ENCODE measurements around the gene C1orf226. TPM values are rescaled to one million over a fixed set of nuclear protein-coding genes. Genes with fewer than 3 reads are reported as not detected.

Gene C1orf226
- total RNA-seq, 1 donor from 2014 or later = 1.7 TPM

DNA sequence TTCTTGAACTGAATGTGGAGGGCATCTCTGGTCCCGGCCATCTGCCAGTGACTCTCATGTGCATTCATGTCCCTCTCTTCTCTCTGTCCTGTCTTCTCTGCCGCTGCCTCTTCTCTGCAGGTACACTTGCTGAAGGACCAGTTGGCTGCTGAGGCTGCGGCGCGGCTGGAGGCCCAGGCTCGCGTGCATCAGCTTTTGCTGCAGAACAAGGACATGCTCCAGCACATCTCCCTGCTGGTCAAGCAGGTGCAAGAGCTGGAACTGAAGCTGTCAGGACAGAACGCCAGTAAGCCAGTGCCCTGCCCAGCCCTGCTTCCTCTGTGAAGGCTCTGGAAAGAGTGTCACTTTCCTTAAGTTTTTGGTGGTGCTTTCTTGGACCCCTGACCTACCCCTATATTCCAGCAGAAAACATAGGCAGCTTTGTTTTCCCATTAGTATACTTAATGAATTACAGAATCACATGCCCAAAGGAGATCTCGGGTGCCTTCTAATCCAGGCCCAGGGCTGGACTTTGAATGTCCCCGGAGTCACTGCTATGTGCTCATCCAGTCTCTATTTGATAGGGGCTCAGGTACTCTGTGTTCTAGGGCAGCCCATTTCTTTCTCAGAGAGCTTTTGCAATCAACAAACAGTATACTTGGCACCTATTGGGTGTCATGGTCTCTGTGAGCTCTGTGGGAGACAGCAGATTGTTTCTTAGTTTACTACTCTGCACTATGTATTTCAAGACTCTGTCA lies 16.1 kb upstream of the C1orf226 start:
- DNase-seq (ENCODE audit: low spot score) = no peak

GRCh38 chr1:162366149-162366548 lies 15.4 kb upstream of the C1orf226 start:
- DNase-seq (ENCODE audit: low spot score) = no peak

GRCh38 chr1:162366671-162367070 lies 14.9 kb upstream of the C1orf226 start:
- DNase-seq (ENCODE audit: low spot score) = no peak

DNA sequence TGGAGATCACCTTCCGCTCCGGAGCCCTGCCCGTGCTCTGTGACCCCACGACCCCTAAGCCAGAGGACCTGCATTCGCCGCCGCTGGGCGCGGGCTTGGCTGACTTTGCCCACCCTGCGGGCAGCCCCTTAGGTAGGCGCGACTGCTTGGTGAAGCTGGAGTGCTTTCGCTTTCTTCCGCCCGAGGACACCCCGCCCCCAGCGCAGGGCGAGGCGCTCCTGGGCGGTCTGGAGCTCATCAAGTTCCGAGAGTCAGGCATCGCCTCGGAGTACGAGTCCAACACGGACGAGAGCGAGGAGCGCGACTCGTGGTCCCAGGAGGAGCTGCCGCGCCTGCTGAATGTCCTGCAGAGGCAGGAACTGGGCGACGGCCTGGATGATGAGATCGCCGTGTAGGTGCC lies 14.5 kb upstream of the C1orf226 start:
- DNase-seq (ENCODE audit: low spot score) = peak; percentile 11

DNA sequence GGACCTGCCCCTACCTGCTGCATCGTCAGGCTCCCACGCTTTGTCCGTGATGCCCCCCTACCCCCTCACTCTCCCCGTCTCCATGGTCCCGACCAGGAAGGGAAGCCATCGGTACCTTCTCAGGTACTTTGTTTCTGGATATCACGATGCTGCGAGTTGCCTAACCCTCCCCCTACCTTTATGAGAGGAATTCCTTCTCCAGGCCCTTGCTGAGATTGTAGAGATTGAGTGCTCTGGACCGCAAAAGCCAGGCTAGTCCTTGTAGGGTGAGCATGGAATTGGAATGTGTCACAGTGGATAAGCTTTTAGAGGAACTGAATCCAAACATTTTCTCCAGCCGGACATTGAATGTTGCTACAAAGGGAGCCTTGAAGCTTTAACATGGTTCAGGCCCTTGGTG lies 13.8 kb upstream of the C1orf226 start:
- DNase-seq (ENCODE audit: low spot score) = no peak

GRCh38 chr1:162368451-162368850 lies 13.1 kb upstream of the C1orf226 start:
- no peak for DNase-seq (ENCODE audit: low spot score)

DNA sequence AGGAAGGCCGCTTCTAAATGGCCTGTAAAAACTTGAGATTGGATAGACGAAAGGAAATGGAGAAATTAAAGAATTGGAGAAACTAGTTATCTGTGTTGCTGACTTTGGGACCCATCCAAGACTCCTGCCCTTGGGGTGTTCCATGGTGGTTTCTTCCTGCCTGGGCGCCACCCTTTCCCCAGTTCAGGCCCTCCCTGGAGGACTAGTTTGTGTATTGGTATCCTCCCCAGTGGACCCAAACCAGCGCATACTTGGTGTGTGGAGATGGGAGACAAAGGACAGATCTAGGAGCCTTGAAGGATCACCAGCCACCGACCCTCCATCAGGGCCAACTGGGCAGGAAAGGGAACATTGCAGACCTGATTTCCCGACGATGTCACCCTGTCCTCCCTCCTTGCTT lies 12.0 kb upstream of the C1orf226 start:
- no peak for DNase-seq (ENCODE audit: low spot score)

- DNase-seq (ENCODE audit: low spot score) = no peak
Measured at GRCh38 chr1:162370161-162370560, 11.4 kb upstream of the C1orf226 start.

GRCh38 chr1:162370721-162371120 lies 10.8 kb upstream of the C1orf226 start:
- no peak for DNase-seq (ENCODE audit: low spot score)

GRCh38 chr1:162371611-162372010 lies 9.9 kb upstream of the C1orf226 start:
- no peak for DNase-seq (ENCODE audit: low spot score)

- DNase-seq (ENCODE audit: low spot score) = no peak
Measured at GRCh38 chr1:162372159-162373071, 9.1 kb upstream of the C1orf226 start.

GRCh38 chr1:162373072-162373427 lies 8.5 kb upstream of the C1orf226 start:
- no peak for DNase-seq (ENCODE audit: low spot score)

GRCh38 chr1:162373541-162374260 lies 7.8 kb upstream of the C1orf226 start:
- DNase-seq (ENCODE audit: low spot score) = no peak

DNA sequence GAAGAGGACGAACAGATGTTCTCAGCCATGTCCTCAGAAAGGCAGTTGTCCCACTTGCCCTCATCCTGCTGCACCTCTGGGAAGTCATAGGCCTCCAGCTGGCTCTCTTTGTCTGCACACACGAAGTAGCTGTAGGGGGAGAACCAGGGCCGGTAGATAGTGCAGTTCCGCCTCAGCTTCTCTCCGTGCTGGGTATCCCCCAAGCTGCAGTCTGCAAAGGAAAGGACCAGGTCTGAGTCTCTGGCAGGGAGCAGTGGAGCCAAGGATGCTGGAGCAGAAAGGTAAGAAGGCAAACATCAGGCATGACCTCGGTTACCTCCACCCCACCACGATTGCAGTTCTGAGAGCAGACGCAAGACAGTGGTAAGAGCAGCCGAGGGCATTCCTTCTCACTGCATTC lies 7.1 kb upstream of the C1orf226 start:
- no peak for DNase-seq (ENCODE audit: low spot score)

DNA sequence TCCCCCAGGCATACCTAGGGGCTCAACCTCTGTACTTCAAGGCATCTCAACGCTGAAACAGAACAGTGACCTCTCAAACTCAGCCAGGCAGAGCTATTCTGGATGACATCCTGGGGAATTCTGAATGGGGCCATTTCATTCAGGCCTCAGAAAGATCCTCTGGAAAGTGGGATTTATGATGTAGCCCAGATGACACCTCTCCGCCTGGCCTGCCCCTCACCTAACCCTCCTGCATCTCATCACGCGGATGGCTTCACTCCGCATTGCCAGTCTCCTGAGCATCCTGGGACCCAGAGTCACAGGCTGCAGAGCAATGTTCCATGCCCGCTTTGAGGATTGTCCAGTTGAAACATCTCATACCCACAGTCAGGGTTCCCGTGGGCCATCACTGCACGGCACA lies 6.1 kb upstream of the C1orf226 start:
- DNase-seq (ENCODE audit: low spot score) = no peak

DNA sequence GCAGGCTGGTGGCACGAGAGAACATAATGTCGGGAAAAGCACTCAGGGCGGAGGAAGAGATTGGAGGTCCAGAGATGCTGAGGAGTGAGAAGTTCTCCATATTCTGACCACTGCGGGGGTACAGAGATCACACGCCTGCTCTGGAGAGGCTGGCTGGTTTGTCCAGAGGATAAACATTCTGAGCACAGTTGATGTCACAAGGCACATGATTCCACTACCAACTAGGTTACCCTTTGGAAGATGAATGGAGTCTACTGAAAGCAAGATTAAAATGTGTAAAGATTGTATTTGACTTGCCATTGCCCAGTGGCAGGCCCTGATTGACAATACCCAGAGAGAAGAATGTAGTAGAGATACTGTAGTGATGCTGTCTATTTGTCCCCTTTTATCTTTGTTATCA lies 4.8 kb upstream of the C1orf226 start, which contains the start of gene SPATA46:
TSS of gene SPATA46 (minus strand) at position 164 of the 400 bp plus-strand sequence. CDS start at position 100, 64 bp downstream.
- DNase-seq (ENCODE audit: low spot score) = no peak

- no peak for DNase-seq (ENCODE audit: low spot score)
Measured at GRCh38 chr1:162380061-162380846, 1.3 kb upstream of the C1orf226 start.

- DNase-seq (ENCODE audit: low spot score) = no peak
Measured at GRCh38 chr1:162381941-162382750, 618 bp downstream of the C1orf226 start.

- no peak for DNase-seq (ENCODE audit: low spot score)
Measured at GRCh38 chr1:162383091-162383490, 1.6 kb downstream of the C1orf226 start.

DNA sequence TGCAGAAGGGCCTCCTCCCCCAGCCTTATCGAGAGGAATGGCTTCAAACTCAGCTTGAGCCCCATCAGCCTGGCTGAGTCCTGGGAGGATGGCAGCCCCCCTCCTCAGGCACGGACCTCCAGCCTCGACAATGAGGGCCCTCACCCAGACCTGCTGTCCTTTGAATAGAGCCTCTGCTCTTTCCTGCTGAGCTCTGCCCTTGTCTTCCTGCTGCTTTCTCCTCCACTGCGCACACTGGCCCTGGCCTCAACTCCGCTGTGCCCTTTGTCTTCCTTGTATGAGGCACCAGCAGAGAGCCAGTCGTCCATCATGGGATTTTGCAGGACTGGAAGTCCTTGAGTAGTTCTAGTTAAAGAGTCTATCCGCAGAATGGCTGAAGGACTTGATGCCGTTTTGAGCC lies 2.0 kb downstream of the C1orf226 start:
- no peak for DNase-seq (ENCODE audit: low spot score)

Measured in umbilical cord (tissue), 2 donors.